CD4-positive, alpha-beta T cell treated with Interleukin-10 for 1 hour (primary cell): ENCODE results near the gene GLT1D1.

Experiments
- DNase-seq: peaks from one replicate; pipeline ENCODE4 v3.0.0-alpha.2; 2020

GLT1D1 gene

GRCh38 chr12:129016159-129016558 is 162.9 kb downstream of the GLT1D1 start:
- no peak for DNase-seq

GRCh38 chr12:129025055-129025454 is 171.8 kb downstream of the GLT1D1 start:
- DNase-seq = no peak

DNA sequence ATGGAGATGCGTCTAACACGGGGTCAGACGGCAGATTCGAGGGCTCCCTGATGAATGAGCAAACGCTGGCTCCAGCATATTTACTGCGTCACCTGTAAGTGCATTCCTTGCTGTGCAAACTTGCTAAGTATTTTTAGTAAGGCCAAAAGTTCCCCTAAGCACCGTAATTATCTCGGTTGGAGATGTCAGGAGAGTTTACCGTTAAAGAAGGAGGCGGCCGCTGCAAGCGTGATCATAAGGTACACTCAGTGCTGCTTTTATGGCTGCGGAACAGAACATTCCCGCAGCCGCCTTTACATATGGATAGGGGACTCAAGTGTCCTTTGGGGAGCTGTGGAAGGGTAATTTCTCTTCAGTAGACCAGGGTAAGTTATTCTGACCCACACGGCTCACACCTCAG is 175.6 kb downstream of the GLT1D1 start:
- DNase-seq = no peak
